Astrocyte (in vitro differentiated cells and primary cell): ENCODE results near the gene CDC42EP3.

ENCODE experiments used
- CTCF ChIP-seq: IDR thresholded peaks from 2 replicates; pipeline ENCODE4 v1.5.1; 2011; ENCODE audit warnings: low read depth, mild to moderate bottlenecking, inconsistent platforms, low read length, moderate library complexity; ENCODE audit not compliant: insufficient read depth
- EZH2 ChIP-seq: IDR thresholded peaks from 2 replicates; pipeline ENCODE4 v1.6.1; 2012; ENCODE audit warnings: mild to moderate bottlenecking, low read length, inconsistent platforms; ENCODE audit not compliant: insufficient read depth

DNA sequence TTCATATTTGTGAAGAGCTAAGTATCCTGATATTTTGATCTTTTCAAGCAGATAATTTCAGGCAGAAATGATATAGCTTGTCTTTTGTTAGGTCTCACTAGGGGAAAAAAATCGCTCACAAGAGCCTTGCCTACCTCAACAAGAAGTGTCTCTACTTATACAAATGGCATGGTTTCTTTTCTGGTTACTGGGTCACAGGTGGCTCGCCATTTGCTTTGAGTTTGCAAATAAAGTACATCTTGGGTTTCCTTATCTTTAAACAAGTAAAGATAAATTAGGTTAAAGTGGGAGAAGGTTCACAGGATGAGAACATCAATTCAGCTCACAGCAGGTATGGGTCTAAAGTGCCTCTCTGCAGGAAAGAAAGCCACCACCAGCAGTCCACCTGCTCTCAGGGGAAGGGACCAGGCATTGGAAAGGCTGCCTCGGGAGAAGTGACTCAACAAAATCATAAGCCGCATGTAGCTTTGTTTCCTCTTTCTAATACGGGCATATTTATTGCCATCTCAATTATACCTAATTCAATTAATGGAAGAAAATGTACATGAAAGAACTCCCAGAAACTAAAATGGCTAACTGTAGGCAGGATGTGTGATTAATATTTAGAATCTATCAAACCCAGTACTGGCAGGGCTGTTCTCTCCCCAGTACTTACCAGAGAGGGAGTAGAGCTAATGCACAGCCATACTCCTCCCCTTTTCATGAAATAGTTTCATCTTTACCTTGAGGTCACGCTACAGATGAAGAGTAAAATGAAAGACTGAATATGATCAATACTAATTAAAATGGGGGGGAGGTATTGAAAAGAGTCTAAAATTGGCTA, 28.3 kb downstream of the CDC42EP3 start:
- no peak for TF ChIP-seq CTCF
- no peak for TF ChIP-seq EZH2
